AG08395 (cell line): Measurements from ENCODE around the gene SRRD.
A peak's percentile ranks its signal among the peaks of the same experiment; 100 is the strongest.
"Not testable (repeated sequence)": the region's sequence is repeated elsewhere in the genome, so short reads cannot be mapped to it uniquely, and the experiment has no call there.

Source experiments
- DNase-seq: peaks from one replicate; pipeline ENCODE4 v3.0.0; 2012; ENCODE audit warnings: mixed read lengths, low spot score

The SRRD gene

GRCh38 chr22:26522012-26522411 is 38.3 kb downstream of the SRRD start:
- DNase-seq, result no peak

- no peak for DNase-seq
Measured at GRCh38 chr22:26522592-26522991, 38.9 kb downstream of the SRRD start.

- no peak for DNase-seq
Measured at GRCh38 chr22:26524870-26525269, 41.2 kb downstream of the SRRD start.

GRCh38 chr22:26525946-26526564 is 42.4 kb downstream of the SRRD start:
- DNase-seq, result no peak

- DNase-seq, result no peak
Measured at GRCh38 chr22:26527167-26527566, 43.5 kb downstream of the SRRD start.

GRCh38 chr22:26527574-26528465 is 44.1 kb downstream of the SRRD start:
- no peak for DNase-seq

GRCh38 chr22:26528518-26528917 is 44.8 kb downstream of the SRRD start:
- not testable (repeated sequence) for DNase-seq

- peak; percentile 25 for DNase-seq
Measured at GRCh38 chr22:26529345-26529744, 45.7 kb downstream of the SRRD start.

GRCh38 chr22:26534171-26534855 is 50.6 kb downstream of the SRRD start:
- DNase-seq, result no peak

- DNase-seq, result no peak
Measured at GRCh38 chr22:26534874-26535602, 51.4 kb downstream of the SRRD start.

- DNase-seq, result no peak
Measured at GRCh38 chr22:26535603-26535908, 51.9 kb downstream of the SRRD start.

- DNase-seq, result no peak
Measured at GRCh38 chr22:26536056-26536761, 52.5 kb downstream of the SRRD start.

GRCh38 chr22:26536762-26537134 is 53.1 kb downstream of the SRRD start:
- DNase-seq, result no peak

- DNase-seq, result no peak
Measured at GRCh38 chr22:26540119-26540518, 56.4 kb downstream of the SRRD start.

- no peak for DNase-seq
Measured at GRCh38 chr22:26541167-26541819, 57.6 kb downstream of the SRRD start.

GRCh38 chr22:26542831-26543230 is 59.2 kb downstream of the SRRD start:
- DNase-seq, result no peak
